ENCODE data around the gene EIF2AK2.

Gene EIF2AK2

GRCh38 chr2:37098416-37099118, 58.2 kb downstream of the EIF2AK2 start:
- DNase-seq: no peak

DNA sequence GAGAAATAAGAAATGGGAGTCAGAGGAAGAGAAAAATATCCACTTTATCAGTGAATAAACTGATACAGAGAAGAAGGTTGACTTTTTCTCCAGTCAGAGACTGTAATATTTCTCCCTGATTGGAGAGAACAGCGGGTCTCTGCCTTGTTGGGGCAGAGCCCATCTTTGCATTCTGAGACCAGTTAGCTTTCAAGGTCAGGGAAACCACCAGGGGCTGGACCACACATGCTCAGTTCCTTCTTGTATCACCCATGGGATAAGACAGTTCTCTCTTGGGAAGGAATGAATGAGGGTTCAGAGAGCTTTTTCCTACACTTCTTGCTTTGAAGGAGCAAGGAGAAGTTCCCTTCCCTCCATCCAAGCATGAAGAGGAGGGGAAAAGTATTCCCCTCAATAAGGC, 60.2 kb downstream of the EIF2AK2 start:
- DNase-seq: no peak

GRCh38 chr2:37091873-37092272, 64.9 kb downstream of the EIF2AK2 start:
- DNase-seq: no peak

DNA sequence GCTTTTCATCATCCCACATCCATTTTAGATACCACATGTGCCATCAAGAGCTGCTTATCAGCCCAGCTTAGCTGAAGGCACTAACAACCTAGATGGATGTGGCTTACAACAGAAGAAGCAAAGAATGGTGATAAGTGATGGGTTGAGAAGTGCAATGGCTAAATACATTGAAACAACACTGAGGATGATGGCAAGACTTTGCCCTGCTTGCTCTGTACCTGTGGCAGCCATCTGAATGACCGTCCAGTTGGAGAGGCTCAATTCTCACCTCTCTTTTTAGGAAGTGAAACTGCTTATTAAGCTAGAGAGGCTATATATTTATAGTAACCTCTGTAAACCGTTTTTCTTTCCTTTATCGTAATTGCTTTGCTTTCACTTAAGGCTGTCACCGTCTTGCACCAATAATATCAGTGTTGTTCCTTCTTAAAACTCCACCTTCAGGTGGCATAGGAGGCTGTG, 66.7 kb downstream of the EIF2AK2 start:
- no peak for DNase-seq

- no peak for DNase-seq
These were observed 71.0 kb downstream of the EIF2AK2 start for GRCh38 chr2:37085731-37086147.

GRCh38 chr2:37084797-37085196, 72.0 kb downstream of the EIF2AK2 start:
- no peak for DNase-seq

DNA sequence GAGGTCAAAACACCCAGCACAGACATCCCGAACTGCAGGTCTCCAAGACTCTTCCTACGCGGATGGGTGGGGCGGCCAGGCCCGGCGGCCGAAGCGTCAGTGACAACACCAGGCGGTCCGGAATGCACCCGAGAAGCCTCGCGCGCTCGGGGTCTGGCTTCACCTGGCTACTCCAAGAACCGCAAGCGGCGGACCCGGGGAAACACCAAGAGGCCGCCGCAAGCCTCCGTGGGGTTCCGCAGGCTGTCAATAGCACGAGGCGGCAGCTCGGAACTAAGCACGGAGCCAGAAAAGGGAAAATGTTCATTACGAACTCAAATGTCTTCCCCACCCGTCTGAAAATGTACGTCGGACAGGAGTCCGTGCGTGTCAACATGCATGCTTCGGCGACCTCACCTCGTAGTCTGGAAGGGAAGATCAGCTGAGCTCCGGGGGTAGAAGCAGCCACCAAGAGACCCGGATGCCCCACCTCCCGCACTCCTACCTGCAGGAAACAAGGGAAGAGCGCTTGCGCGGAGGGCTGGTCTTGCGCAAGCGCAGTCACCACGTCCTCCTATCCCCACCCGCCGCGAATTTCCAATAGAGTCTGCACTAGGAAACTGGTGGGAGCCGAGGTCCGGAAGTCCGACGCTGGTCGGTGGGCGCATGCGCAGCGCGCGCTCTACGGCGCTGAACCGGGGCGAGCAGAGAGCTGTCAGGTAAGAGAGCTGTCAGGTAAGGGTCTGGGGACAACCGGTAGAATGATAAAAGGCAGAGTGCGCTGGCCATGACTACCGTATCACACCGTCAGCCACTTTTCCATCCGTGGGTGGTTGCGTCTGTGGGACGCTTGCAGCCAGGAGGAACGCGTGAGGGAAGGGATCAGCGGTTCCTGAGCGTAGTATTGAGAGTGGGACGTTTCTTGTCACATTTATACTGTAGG, 72.6 kb downstream of the EIF2AK2 start, which contains the start of the genes GPATCH11 and HEATR5B:
Gene GPATCH11 (plus strand): TSS at position 646 of the 922 bp plus-strand sequence. CDS start 3,864 bp downstream, outside the sequence.
Gene HEATR5B (minus strand): TSS at position 500 of the 922 bp plus-strand sequence. CDS start 958 bp downstream, outside the sequence.
- peak; percentile 96 for DNase-seq

- peak; percentile 20 for DNase-seq
These were observed 76.1 kb downstream of the EIF2AK2 start for GRCh38 chr2:37080689-37081088.

GRCh38 chr2:37080266-37080665, 76.5 kb downstream of the EIF2AK2 start:
- no peak for DNase-seq

- no peak for DNase-seq
These were observed 85.8 kb downstream of the EIF2AK2 start for GRCh38 chr2:37070931-37071330.

GRCh38 chr2:37068686-37069085, 88.1 kb downstream of the EIF2AK2 start:
- no peak for DNase-seq

- no peak for DNase-seq
These were observed 95.0 kb downstream of the EIF2AK2 start for GRCh38 chr2:37061776-37062175.

DNA sequence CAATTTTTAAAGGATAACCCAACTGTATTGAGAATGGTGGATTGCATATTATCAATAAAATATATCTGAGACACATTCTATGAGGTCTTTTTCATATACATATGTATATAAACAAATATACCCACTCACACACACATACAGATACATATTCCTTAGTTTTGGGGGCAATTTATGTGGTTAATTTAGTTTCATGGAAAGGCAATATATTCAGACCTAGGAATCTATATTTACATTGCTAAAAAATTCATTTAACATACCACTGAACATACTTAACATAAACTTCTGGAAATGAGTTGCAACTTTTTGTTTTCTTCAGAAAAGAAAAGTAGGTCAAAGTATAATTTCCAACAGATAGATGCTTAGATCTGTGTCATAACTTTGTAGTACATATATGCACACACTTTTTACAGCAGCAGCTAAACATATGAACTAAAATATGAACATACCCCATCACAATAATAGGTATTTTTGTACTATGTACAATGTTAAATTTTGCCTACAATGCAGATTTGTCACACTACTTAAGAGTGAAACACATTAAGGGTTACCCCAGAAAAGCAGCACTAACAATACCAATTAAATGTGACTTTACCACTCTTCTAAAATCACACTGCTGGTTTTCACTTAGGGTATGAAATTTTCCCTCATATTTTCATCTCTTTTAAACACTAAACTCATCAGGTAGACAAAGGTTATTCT, 95.6 kb downstream of the EIF2AK2 start:
- no peak for DNase-seq

DNA sequence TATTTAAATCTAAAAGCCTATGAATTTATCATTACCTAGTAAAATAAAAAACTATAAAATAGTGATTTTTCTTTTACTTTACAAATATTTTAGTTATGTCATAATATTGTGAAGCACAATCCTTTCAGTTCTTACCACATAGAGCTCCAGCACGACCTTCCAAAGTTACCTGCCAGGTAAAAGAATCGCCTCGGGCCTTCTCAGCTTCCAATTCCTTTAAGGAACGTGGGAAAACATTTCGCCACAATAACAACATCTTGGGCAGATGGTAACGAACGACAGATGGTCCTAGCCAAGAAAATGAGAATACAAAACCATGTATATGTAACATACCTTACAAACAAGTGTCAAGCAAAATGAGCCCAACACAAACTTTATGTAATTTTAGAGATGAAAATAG, 96.3 kb downstream of the EIF2AK2 start:
- no peak for DNase-seq

- DNase-seq: no peak
These were observed 96.9 kb downstream of the EIF2AK2 start for GRCh38 chr2:37059841-37060240.

DNA sequence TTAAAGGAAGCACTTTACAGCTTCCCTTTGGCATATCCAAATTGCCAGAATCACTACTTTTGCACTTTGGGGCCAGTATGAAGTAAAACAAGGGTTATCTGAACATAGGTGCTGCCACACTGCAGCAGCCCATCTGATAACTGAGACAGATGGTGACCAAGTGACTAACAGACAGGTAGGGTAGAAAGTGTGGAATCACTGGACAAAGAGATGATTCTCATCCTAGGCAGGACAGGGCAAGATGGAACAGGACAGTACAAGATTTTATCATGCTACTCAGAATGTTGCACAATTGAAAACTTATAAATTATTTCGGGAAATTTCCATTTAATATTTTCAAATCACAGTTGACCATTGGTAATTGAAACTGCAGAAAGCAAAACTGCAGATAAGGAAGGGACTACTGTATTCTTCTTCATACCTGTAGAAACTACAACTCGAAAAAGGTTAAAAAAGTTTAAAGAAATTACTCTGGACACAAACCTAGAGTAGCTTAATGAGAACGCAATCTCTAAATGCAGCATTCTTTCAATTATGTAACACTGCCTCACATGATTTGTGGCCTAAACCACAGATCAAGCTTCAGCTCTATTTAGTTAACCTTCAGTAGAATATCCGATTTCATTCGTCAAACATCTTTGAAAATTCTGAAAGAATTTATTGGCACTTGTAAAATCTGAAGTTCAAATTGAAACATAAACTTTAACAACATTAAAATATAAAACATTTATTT, 104.0 kb downstream of the EIF2AK2 start:
- no peak for DNase-seq

Data from CD4-positive, alpha-beta T cell treated with Interleukin-12 subunit alpha and Interleukin-12 subunit beta, for 1 hour (primary cell).